Measurements from ENCODE around the gene USP44.

USP44 gene

GRCh38 chr12:95538006-95538405, 13.3 kb downstream of the USP44 start:
- Histone ChIP-seq H3K9me3 (ENCODE audit: control insufficient read depth in 2 of 2, low read length in 2 of 2) (no peaks in the 10 kb centered on the region), H3K4me1 (ENCODE audit: control insufficient read depth in 2 of 2, insufficient read depth in 2 of 2, low read length in 2 of 2) (no peaks in the 10 kb centered on the region), H3K27me3 (ENCODE audit: control insufficient read depth in 2 of 2, insufficient read depth in 2 of 2, low read length in 2 of 2) (no peaks in the 10 kb centered on the region), H3K4me3 (ENCODE audit: low read length in 2 of 2) (no peak overlapping the region), H3K9ac (ENCODE audit: low read depth in 1 of 2, low read length in 2 of 2) (no peak overlapping the region), H3K36me3 (ENCODE audit: control insufficient read depth in 2 of 2, insufficient read depth in 2 of 2, low read length in 2 of 2) (no peaks in the 10 kb centered on the region), H3K27ac (ENCODE audit: low read depth in 2 of 2, low read length in 2 of 2) (no peak overlapping the region)

GRCh38 chr12:95533985-95534384, 17.3 kb downstream of the USP44 start:
- Histone ChIP-seq H3K36me3 (ENCODE audit: control insufficient read depth in 2 of 2, insufficient read depth in 2 of 2, low read length in 2 of 2) (no peaks in the 10 kb centered on the region), H3K9me3 (ENCODE audit: control insufficient read depth in 2 of 2, low read length in 2 of 2) (no peaks in the 10 kb centered on the region), H3K4me3 (ENCODE audit: low read length in 2 of 2) (no peak overlapping the region), H3K27me3 (ENCODE audit: control insufficient read depth in 2 of 2, insufficient read depth in 2 of 2, low read length in 2 of 2) (no peaks in the 10 kb centered on the region), H3K27ac (ENCODE audit: low read depth in 2 of 2, low read length in 2 of 2) (no peak overlapping the region), H3K4me1 (ENCODE audit: control insufficient read depth in 2 of 2, insufficient read depth in 2 of 2, low read length in 2 of 2) (no peaks in the 10 kb centered on the region), H3K9ac (ENCODE audit: low read depth in 1 of 2, low read length in 2 of 2) (no peak overlapping the region)

GRCh38 chr12:95532851-95533250, 18.4 kb downstream of the USP44 start:
- H3K27ac ChIP-seq (ENCODE audit: low read depth in 2 of 2, low read length in 2 of 2): no peak overlapping the region
- no peaks in the 10 kb centered on the region for H3K4me1 ChIP-seq (ENCODE audit: control insufficient read depth in 2 of 2, insufficient read depth in 2 of 2, low read length in 2 of 2)
- H3K4me3 ChIP-seq (ENCODE audit: low read length in 2 of 2): no peak overlapping the region
- H3K9ac ChIP-seq (ENCODE audit: low read depth in 1 of 2, low read length in 2 of 2): no peak overlapping the region
- no peaks in the 10 kb centered on the region for H3K9me3 ChIP-seq (ENCODE audit: control insufficient read depth in 2 of 2, low read length in 2 of 2)
- H3K36me3 ChIP-seq (ENCODE audit: control insufficient read depth in 2 of 2, insufficient read depth in 2 of 2, low read length in 2 of 2): no peaks in the 10 kb centered on the region
- H3K27me3 ChIP-seq (ENCODE audit: control insufficient read depth in 2 of 2, insufficient read depth in 2 of 2, low read length in 2 of 2): no peaks in the 10 kb centered on the region

- no peak overlapping the region for H3K27ac ChIP-seq (ENCODE audit: low read depth in 2 of 2, low read length in 2 of 2)
- no peaks in the 10 kb centered on the region for H3K27me3 ChIP-seq (ENCODE audit: control insufficient read depth in 2 of 2, insufficient read depth in 2 of 2, low read length in 2 of 2)
- no peaks in the 10 kb centered on the region for H3K9me3 ChIP-seq (ENCODE audit: control insufficient read depth in 2 of 2, low read length in 2 of 2)
- H3K36me3 ChIP-seq (ENCODE audit: control insufficient read depth in 2 of 2, insufficient read depth in 2 of 2, low read length in 2 of 2): no peaks in the 10 kb centered on the region
- no peak overlapping the region for H3K4me3 ChIP-seq (ENCODE audit: low read length in 2 of 2)
- H3K4me1 ChIP-seq (ENCODE audit: control insufficient read depth in 2 of 2, insufficient read depth in 2 of 2, low read length in 2 of 2): no peaks in the 10 kb centered on the region
- no peak overlapping the region for H3K9ac ChIP-seq (ENCODE audit: low read depth in 1 of 2, low read length in 2 of 2)
Measured at GRCh38 chr12:95529693-95530225, 21.5 kb downstream of the USP44 start.

- Histone ChIP-seq H3K4me1 (ENCODE audit: control insufficient read depth in 2 of 2, insufficient read depth in 2 of 2, low read length in 2 of 2) (no peaks in the 10 kb centered on the region), H3K36me3 (ENCODE audit: control insufficient read depth in 2 of 2, insufficient read depth in 2 of 2, low read length in 2 of 2) (no peaks in the 10 kb centered on the region), H3K9me3 (ENCODE audit: control insufficient read depth in 2 of 2, low read length in 2 of 2) (no peaks in the 10 kb centered on the region), H3K4me3 (ENCODE audit: low read length in 2 of 2) (no peak overlapping the region), H3K27me3 (ENCODE audit: control insufficient read depth in 2 of 2, insufficient read depth in 2 of 2, low read length in 2 of 2) (no peaks in the 10 kb centered on the region), H3K9ac (ENCODE audit: low read depth in 1 of 2, low read length in 2 of 2) (no peak overlapping the region), H3K27ac (ENCODE audit: low read depth in 2 of 2, low read length in 2 of 2) (no peak overlapping the region)
Measured at GRCh38 chr12:95528431-95528830, 22.8 kb downstream of the USP44 start.

GRCh38 chr12:95522692-95523091, 28.6 kb downstream of the USP44 start:
- no peaks in the 10 kb centered on the region for H3K9me3 ChIP-seq (ENCODE audit: control insufficient read depth in 2 of 2, low read length in 2 of 2)
- H3K9ac ChIP-seq (ENCODE audit: low read depth in 1 of 2, low read length in 2 of 2): no peak overlapping the region
- H3K4me3 ChIP-seq (ENCODE audit: low read length in 2 of 2): no peak overlapping the region
- H3K27me3 ChIP-seq (ENCODE audit: control insufficient read depth in 2 of 2, insufficient read depth in 2 of 2, low read length in 2 of 2): no peaks in the 10 kb centered on the region
- H3K36me3 ChIP-seq (ENCODE audit: control insufficient read depth in 2 of 2, insufficient read depth in 2 of 2, low read length in 2 of 2): no peaks in the 10 kb centered on the region
- H3K27ac ChIP-seq (ENCODE audit: low read depth in 2 of 2, low read length in 2 of 2): no peak overlapping the region
- no peaks in the 10 kb centered on the region for H3K4me1 ChIP-seq (ENCODE audit: control insufficient read depth in 2 of 2, insufficient read depth in 2 of 2, low read length in 2 of 2)

- H3K4me1 ChIP-seq (ENCODE audit: control insufficient read depth in 2 of 2, insufficient read depth in 2 of 2, low read length in 2 of 2): no peaks in the 10 kb centered on the region
- no peak overlapping the region for H3K27ac ChIP-seq (ENCODE audit: low read depth in 2 of 2, low read length in 2 of 2)
- no peaks in the 10 kb centered on the region for H3K36me3 ChIP-seq (ENCODE audit: control insufficient read depth in 2 of 2, insufficient read depth in 2 of 2, low read length in 2 of 2)
- H3K4me3 ChIP-seq (ENCODE audit: low read length in 2 of 2): no peak overlapping the region
- H3K27me3 ChIP-seq (ENCODE audit: control insufficient read depth in 2 of 2, insufficient read depth in 2 of 2, low read length in 2 of 2): no peaks in the 10 kb centered on the region
- no peaks in the 10 kb centered on the region for H3K9me3 ChIP-seq (ENCODE audit: control insufficient read depth in 2 of 2, low read length in 2 of 2)
- H3K9ac ChIP-seq (ENCODE audit: low read depth in 1 of 2, low read length in 2 of 2): no peak overlapping the region
Measured at GRCh38 chr12:95520816-95521215, 30.5 kb downstream of the USP44 start.

- H3K4me1 ChIP-seq (ENCODE audit: control insufficient read depth in 2 of 2, insufficient read depth in 2 of 2, low read length in 2 of 2): no peaks in the 10 kb centered on the region
- H3K27ac ChIP-seq (ENCODE audit: low read depth in 2 of 2, low read length in 2 of 2): no peak overlapping the region
- H3K9me3 ChIP-seq (ENCODE audit: control insufficient read depth in 2 of 2, low read length in 2 of 2): no peaks in the 10 kb centered on the region
- H3K36me3 ChIP-seq (ENCODE audit: control insufficient read depth in 2 of 2, insufficient read depth in 2 of 2, low read length in 2 of 2): peaks cover 11 to 16% of the 10 kb centered on the region in 2 donors
- H3K27me3 ChIP-seq (ENCODE audit: control insufficient read depth in 2 of 2, insufficient read depth in 2 of 2, low read length in 2 of 2): no peaks in the 10 kb centered on the region
- H3K9ac ChIP-seq (ENCODE audit: low read depth in 1 of 2, low read length in 2 of 2): no peak overlapping the region
- H3K4me3 ChIP-seq (ENCODE audit: low read length in 2 of 2): no peak overlapping the region
Measured at GRCh38 chr12:95518944-95519343, 32.3 kb downstream of the USP44 start.

- H3K9me3 ChIP-seq (ENCODE audit: control insufficient read depth in 2 of 2, low read length in 2 of 2): no peaks in the 10 kb centered on the region
- no peak overlapping the region for H3K4me3 ChIP-seq (ENCODE audit: low read length in 2 of 2)
- no peak overlapping the region for H3K27ac ChIP-seq (ENCODE audit: low read depth in 2 of 2, low read length in 2 of 2)
- H3K36me3 ChIP-seq (ENCODE audit: control insufficient read depth in 2 of 2, insufficient read depth in 2 of 2, low read length in 2 of 2): peaks cover 24 to 33% of the 10 kb centered on the region in 2 donors
- no peaks in the 10 kb centered on the region for H3K4me1 ChIP-seq (ENCODE audit: control insufficient read depth in 2 of 2, insufficient read depth in 2 of 2, low read length in 2 of 2)
- no peaks in the 10 kb centered on the region for H3K27me3 ChIP-seq (ENCODE audit: control insufficient read depth in 2 of 2, insufficient read depth in 2 of 2, low read length in 2 of 2)
- no peak overlapping the region for H3K9ac ChIP-seq (ENCODE audit: low read depth in 1 of 2, low read length in 2 of 2)
Measured at GRCh38 chr12:95517246-95517645, 34.0 kb downstream of the USP44 start.

- H3K27ac ChIP-seq (ENCODE audit: low read depth in 2 of 2, low read length in 2 of 2): no peak overlapping the region
- no peak overlapping the region for H3K4me3 ChIP-seq (ENCODE audit: low read length in 2 of 2)
- H3K9ac ChIP-seq (ENCODE audit: low read depth in 1 of 2, low read length in 2 of 2): no peak overlapping the region
- H3K4me1 ChIP-seq (ENCODE audit: control insufficient read depth in 2 of 2, insufficient read depth in 2 of 2, low read length in 2 of 2): no peaks in the 10 kb centered on the region
- H3K27me3 ChIP-seq (ENCODE audit: control insufficient read depth in 2 of 2, insufficient read depth in 2 of 2, low read length in 2 of 2): no peaks in the 10 kb centered on the region
- H3K9me3 ChIP-seq (ENCODE audit: control insufficient read depth in 2 of 2, low read length in 2 of 2): no peaks in the 10 kb centered on the region
- H3K36me3 ChIP-seq (ENCODE audit: control insufficient read depth in 2 of 2, insufficient read depth in 2 of 2, low read length in 2 of 2): peaks cover 29 to 38% of the 10 kb centered on the region in 2 donors
Measured at GRCh38 chr12:95516757-95517156, 34.5 kb downstream of the USP44 start.

GRCh38 chr12:95515197-95515596, 36.1 kb downstream of the USP44 start:
- Histone ChIP-seq H3K27ac (ENCODE audit: low read depth in 2 of 2, low read length in 2 of 2) (no peak overlapping the region), H3K9me3 (ENCODE audit: control insufficient read depth in 2 of 2, low read length in 2 of 2) (no peaks in the 10 kb centered on the region), H3K4me3 (ENCODE audit: low read length in 2 of 2) (no peak overlapping the region), H3K4me1 (ENCODE audit: control insufficient read depth in 2 of 2, insufficient read depth in 2 of 2, low read length in 2 of 2) (no peaks in the 10 kb centered on the region), H3K27me3 (ENCODE audit: control insufficient read depth in 2 of 2, insufficient read depth in 2 of 2, low read length in 2 of 2) (no peaks in the 10 kb centered on the region), H3K9ac (ENCODE audit: low read depth in 1 of 2, low read length in 2 of 2) (no peak overlapping the region), H3K36me3 (ENCODE audit: control insufficient read depth in 2 of 2, insufficient read depth in 2 of 2, low read length in 2 of 2) (peaks cover 36 to 49% of the 10 kb centered on the region in 2 donors)

All from mucosa of rectum (tissue), 2 donors.